ENCODE data around the gene TRIM17.

The TRIM17 gene

GRCh38 chr1:228415853-228416216 lies 826 bp downstream of the TRIM17 start:
- no peaks in the 10 kb centered on the region for H3K9me3 ChIP-seq (ENCODE audit: insufficient read depth, low read length)
- H3K27me3 ChIP-seq (ENCODE audit: low read depth, low read length): peaks cover 11% of the 10 kb centered on the region; the same call in 1 of the 2 replicates
- no peaks in the 10 kb centered on the region for H3K79me2 ChIP-seq (ENCODE audit: low read length)
- H3K4me1 ChIP-seq (ENCODE audit: low read length): no peaks in the 10 kb centered on the region
- H3K4me3 ChIP-seq (ENCODE audit: low read length): no peak overlapping the region
- H4K20me1 ChIP-seq (ENCODE audit: insufficient read depth, low read length): no peaks in the 10 kb centered on the region
- H3K36me3 ChIP-seq (replicated peaks; ENCODE audit: low read depth, low read length): no peaks in the 10 kb centered on the region
- H3K4me2 ChIP-seq (ENCODE audit: low read length): no peak overlapping the region
- no peak overlapping the region for H3K27ac ChIP-seq (ENCODE audit: low read length)
- H3K9ac ChIP-seq (ENCODE audit: low read length): no peak overlapping the region
- H2AFZ ChIP-seq (ENCODE audit: low read depth, low read length): no peak overlapping the region
- no peak for TF ChIP-seq EZH2phosphoT487 (IDR thresholded peaks at IDR 0.05; ENCODE audit: low read depth)
- TF ChIP-seq, protein P1, sequence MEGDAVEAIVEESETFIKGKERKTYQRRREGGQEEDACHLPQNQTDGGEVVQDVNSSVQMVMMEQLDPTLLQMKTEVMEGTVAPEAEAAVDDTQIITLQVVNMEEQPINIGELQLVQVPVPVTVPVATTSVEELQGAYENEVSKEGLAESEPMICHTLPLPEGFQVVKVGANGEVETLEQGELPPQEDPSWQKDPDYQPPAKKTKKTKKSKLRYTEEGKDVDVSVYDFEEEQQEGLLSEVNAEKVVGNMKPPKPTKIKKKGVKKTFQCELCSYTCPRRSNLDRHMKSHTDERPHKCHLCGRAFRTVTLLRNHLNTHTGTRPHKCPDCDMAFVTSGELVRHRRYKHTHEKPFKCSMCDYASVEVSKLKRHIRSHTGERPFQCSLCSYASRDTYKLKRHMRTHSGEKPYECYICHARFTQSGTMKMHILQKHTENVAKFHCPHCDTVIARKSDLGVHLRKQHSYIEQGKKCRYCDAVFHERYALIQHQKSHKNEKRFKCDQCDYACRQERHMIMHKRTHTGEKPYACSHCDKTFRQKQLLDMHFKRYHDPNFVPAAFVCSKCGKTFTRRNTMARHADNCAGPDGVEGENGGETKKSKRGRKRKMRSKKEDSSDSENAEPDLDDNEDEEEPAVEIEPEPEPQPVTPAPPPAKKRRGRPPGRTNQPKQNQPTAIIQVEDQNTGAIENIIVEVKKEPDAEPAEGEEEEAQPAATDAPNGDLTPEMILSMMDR (IDR thresholded peaks at IDR 0.05; ENCODE audit: low read depth, low read length): no peak

GRCh38 chr1:228415221-228415620 lies 1.4 kb downstream of the TRIM17 start:
- H3K9me3 ChIP-seq (ENCODE audit: insufficient read depth, low read length): no peaks in the 10 kb centered on the region
- H3K79me2 ChIP-seq (ENCODE audit: low read length): no peaks in the 10 kb centered on the region
- TF ChIP-seq EZH2phosphoT487 (IDR thresholded peaks at IDR 0.05; ENCODE audit: low read depth): no peak
- TF ChIP-seq, protein P1 (IDR thresholded peaks at IDR 0.05; ENCODE audit: low read depth, low read length): no peak
- H3K4me2 ChIP-seq (ENCODE audit: low read length): no peak overlapping the region
- no peak overlapping the region for H2AFZ ChIP-seq (ENCODE audit: low read depth, low read length)
- peaks cover 10% of the 10 kb centered on the region; the same call in 1 of the 2 replicates for H3K27me3 ChIP-seq (ENCODE audit: low read depth, low read length)
- no peak overlapping the region for H3K4me3 ChIP-seq (ENCODE audit: low read length)
- no peaks in the 10 kb centered on the region for H3K4me1 ChIP-seq (ENCODE audit: low read length)
- H4K20me1 ChIP-seq (ENCODE audit: insufficient read depth, low read length): no peaks in the 10 kb centered on the region
- H3K9ac ChIP-seq (ENCODE audit: low read length): no peak overlapping the region
- H3K27ac ChIP-seq (ENCODE audit: low read length): no peak overlapping the region
- no peaks in the 10 kb centered on the region for H3K36me3 ChIP-seq (replicated peaks; ENCODE audit: low read depth, low read length)

- no peak overlapping the region for H3K4me2 ChIP-seq (ENCODE audit: low read length)
Observed at GRCh38 chr1:228414511-228415211, 2.0 kb downstream of the TRIM17 start.

GRCh38 chr1:228413241-228414010 lies 3.2 kb downstream of the TRIM17 start:
- no peaks in the 10 kb centered on the region for H3K4me1 ChIP-seq (ENCODE audit: low read length)
- no peaks in the 10 kb centered on the region for H3K36me3 ChIP-seq (replicated peaks; ENCODE audit: low read depth, low read length)
- H4K20me1 ChIP-seq (ENCODE audit: insufficient read depth, low read length): no peaks in the 10 kb centered on the region
- H2AFZ ChIP-seq (ENCODE audit: low read depth, low read length): no peak overlapping the region
- H3K4me3 ChIP-seq (ENCODE audit: low read length): no peak overlapping the region
- no peak for TF ChIP-seq EZH2phosphoT487 (IDR thresholded peaks at IDR 0.05; ENCODE audit: low read depth)
- TF ChIP-seq, protein P1 (IDR thresholded peaks at IDR 0.05; ENCODE audit: low read depth, low read length): no peak
- H3K79me2 ChIP-seq (ENCODE audit: low read length): no peaks in the 10 kb centered on the region
- H3K27ac ChIP-seq (ENCODE audit: low read length): no peak overlapping the region
- no peak overlapping the region for H3K9ac ChIP-seq (ENCODE audit: low read length)
- no peaks in the 10 kb centered on the region for H3K9me3 ChIP-seq (ENCODE audit: insufficient read depth, low read length)
- H3K27me3 ChIP-seq (ENCODE audit: low read depth, low read length): no peaks in the 10 kb centered on the region
- H3K4me2 ChIP-seq (ENCODE audit: low read length): no peak overlapping the region

More at GRCh38 chr1:228414511-228415211, 2.0 kb downstream of the TRIM17 start:
- no peak overlapping the region for H3K9ac ChIP-seq (ENCODE audit: low read length)
- no peaks in the 10 kb centered on the region for H3K4me1 ChIP-seq (ENCODE audit: low read length)
- no peak overlapping the region for H2AFZ ChIP-seq (ENCODE audit: low read depth, low read length)
- no peaks in the 10 kb centered on the region for H3K36me3 ChIP-seq (replicated peaks; ENCODE audit: low read depth, low read length)
- no peak overlapping the region for H3K4me3 ChIP-seq (ENCODE audit: low read length)
- no peak overlapping the region for H3K27ac ChIP-seq (ENCODE audit: low read length)
- H4K20me1 ChIP-seq (ENCODE audit: insufficient read depth, low read length): no peaks in the 10 kb centered on the region
- no peaks in the 10 kb centered on the region for H3K79me2 ChIP-seq (ENCODE audit: low read length)
- H3K27me3 ChIP-seq (ENCODE audit: low read depth, low read length): 0 out of 2 replicates have a peak, but pooled peaks cover 5% of the 10 kb centered on the region
- H3K9me3 ChIP-seq (ENCODE audit: insufficient read depth, low read length): no peaks in the 10 kb centered on the region
- TF ChIP-seq EZH2phosphoT487 (IDR thresholded peaks at IDR 0.05; ENCODE audit: low read depth): no peak
- TF ChIP-seq, protein P1 (IDR thresholded peaks at IDR 0.05; ENCODE audit: low read depth, low read length): no peak
